Neural progenitor cell (in vitro differentiated cells): ENCODE measurements around the gene STIM1. TPM values are rescaled to one million over a fixed set of nuclear protein-coding genes. Genes with fewer than 3 reads are reported as not detected.

Experiments used
- DNase-seq: peaks from one replicate; pipeline ENCODE4 v3.0.0-alpha.2; 2016; ENCODE audit warnings: low spot score
- H2AFZ ChIP-seq: fragments of 200-600 bp; sonication (generic); replicated peaks from 2 replicates; pipeline ENCODE4 v1.6.1; 2016; ENCODE audit warnings: antibody characterized with exemption
- H3F3A ChIP-seq: fragments of 200-600 bp; sonication (generic); 2 replicates; pipeline ENCODE4 v1.6.1; 2016; ENCODE audit warnings: antibody characterized with exemption, low read depth
- H3K27ac ChIP-seq: fragments of 200-600 bp; sonication (generic); 2 replicates; pipeline ENCODE4 v1.5.1; 2016; ENCODE audit warnings: mild to moderate bottlenecking
- H3K27me3 ChIP-seq: fragments of 200-600 bp; sonication (generic); 2 replicates; pipeline ENCODE4 v1.6.1; 2016; ENCODE audit warnings: mild to moderate bottlenecking, moderate library complexity
- H3K36me3 ChIP-seq: fragments of 200-600 bp; sonication (generic); 2 replicates; pipeline ENCODE4 v1.5.1; 2016
- H3K4me1 ChIP-seq: fragments of 200-600 bp; sonication (generic); 2 replicates; pipeline ENCODE4 v1.6.1; 2016; ENCODE audit warnings: mixed run types
- H3K4me2 ChIP-seq: fragments of 200-600 bp; sonication (generic); 2 replicates; pipeline ENCODE4 v1.6.1; 2016
- H3K4me3 ChIP-seq: fragments of 200-600 bp; sonication (generic); 2 replicates; pipeline ENCODE4 v1.5.1; 2016
- H3K79me2 ChIP-seq: fragments of 200-600 bp; sonication (generic); 2 replicates; pipeline ENCODE4 v1.6.1; 2016; ENCODE audit warnings: low read depth
- H3K9ac ChIP-seq: fragments of 200-600 bp; sonication (generic); 2 replicates; pipeline ENCODE4 v1.6.1; 2016
- H3K9me3 ChIP-seq: fragments of 200-600 bp; sonication (generic); 2 replicates; pipeline ENCODE4 v1.5.1; 2016; ENCODE audit warnings: low read depth
- H4K20me1 ChIP-seq: fragments of 200-600 bp; sonication (generic); 2 replicates; pipeline ENCODE4 v1.6.1; 2016; ENCODE audit warnings: low read depth
- H3K27ac Mint-ChIP-seq: 3 replicates; pipeline ENCODE4 v1.8.0; 2021; ENCODE audit warnings: mixed read lengths
- H3K27me3 Mint-ChIP-seq: 2 replicates; pipeline ENCODE4 v1.8.0; 2022; ENCODE audit warnings: low read depth, mild to moderate bottlenecking, inconsistent platforms, moderate library complexity, mixed read lengths; ENCODE audit not compliant: insufficient read depth
- H3K36me3 Mint-ChIP-seq: 3 replicates; pipeline ENCODE4 v1.8.0; 2021; ENCODE audit warnings: mixed read lengths
- H3K4me1 Mint-ChIP-seq: 3 replicates; pipeline ENCODE4 v1.8.0; 2021; ENCODE audit warnings: mixed read lengths
- H3K4me3 Mint-ChIP-seq: 3 replicates; pipeline ENCODE4 v1.8.0; 2021; ENCODE audit warnings: mild to moderate bottlenecking, moderate library complexity, mixed read lengths
- H3K9me3 Mint-ChIP-seq: 3 replicates; pipeline ENCODE4 v1.8.0; 2020; ENCODE audit warnings: mixed read lengths
- CTCF ChIP-seq: fragments of 200-600 bp; sonication (generic); IDR thresholded peaks from 2 replicates; pipeline ENCODE4 v1.5.1; 2017; ENCODE audit warnings: antibody characterized with exemption, mild to moderate bottlenecking
- EZH2 ChIP-seq: fragments of 200-600 bp; sonication (generic); IDR thresholded peaks from 2 replicates; pipeline ENCODE4 v1.6.1; 2017; ENCODE audit warnings: antibody characterized with exemption, mild to moderate bottlenecking, moderate library complexity
- EZH2phosphoT487 ChIP-seq: fragments of 200-600 bp; sonication (generic); IDR thresholded peaks from 2 replicates; pipeline ENCODE4 v1.6.1; 2017; ENCODE audit warnings: antibody characterized with exemption
- total RNA-seq: library from RNA; depleted of rRNA; stranded (reverse); fragments of >200 nt; gene quantifications from 2 replicates; pipeline ENCODE4 v1.2.3, GENCODE V29; 2015; ENCODE audit warnings: low replicate concordance

STIM1 gene
- total RNA-seq, 1 donor from 2014 or later: 18.9 TPM

DNA sequence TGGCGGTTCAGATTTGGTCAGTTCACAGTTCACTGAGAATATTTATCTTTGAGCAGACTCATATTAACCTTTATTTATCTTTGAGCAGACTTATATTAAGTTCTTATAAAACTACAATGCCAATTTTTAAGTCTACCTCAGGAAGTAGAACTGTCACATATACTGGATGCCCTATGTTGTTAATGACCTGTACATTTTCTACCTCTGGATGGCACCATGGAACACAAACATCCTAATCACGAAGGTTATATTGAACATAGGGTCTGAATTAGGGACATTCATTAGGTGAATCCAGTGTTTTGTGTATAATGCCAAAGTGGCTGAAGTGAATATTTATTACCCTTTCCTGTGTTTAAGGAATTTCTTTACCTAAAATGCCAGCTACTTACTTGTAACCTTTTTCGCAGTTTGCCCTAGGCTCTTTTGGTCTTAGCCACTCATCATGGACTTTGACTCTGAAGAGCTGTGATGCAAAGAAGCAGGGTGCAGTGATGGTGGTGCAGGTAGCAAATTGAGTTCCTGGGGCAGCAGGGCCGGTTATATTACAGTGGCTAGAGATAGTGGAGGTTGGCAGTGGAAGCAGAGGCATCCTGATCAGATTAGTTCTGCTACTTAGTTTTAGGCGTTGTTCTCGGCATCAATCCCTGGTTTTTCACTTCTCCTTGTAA lies 71.8 kb downstream of the STIM1 start:
- H3K9ac ChIP-seq: no peak overlapping the region
- H3F3A ChIP-seq: no peaks in the 10 kb centered on the region
- no peak for DNase-seq
- Mint-ChIP-seq H3K27ac (no peak overlapping the region), H3K4me3 (no peak overlapping the region), H3K27me3 (peaks cover 1% of the 10 kb centered on the region), H3K4me1 (peaks cover 15% of the 10 kb centered on the region), H3K9me3 (peaks cover 3% of the 10 kb centered on the region), H3K36me3 (no peaks in the 10 kb centered on the region)
- H4K20me1 ChIP-seq: no peaks in the 10 kb centered on the region
- no peak overlapping the region for H3K4me3 ChIP-seq
- H3K9me3 ChIP-seq: no peaks in the 10 kb centered on the region
- no peaks in the 10 kb centered on the region for H3K4me1 ChIP-seq
- H3K79me2 ChIP-seq: no peaks in the 10 kb centered on the region
- no peak overlapping the region for H2AFZ ChIP-seq
- H3K27ac ChIP-seq: no peak overlapping the region
- TF ChIP-seq EZH2phosphoT487: no peak
- TF ChIP-seq EZH2: no peak
- TF ChIP-seq CTCF: no peak
- H3K4me2 ChIP-seq: no peak overlapping the region
- no peaks in the 10 kb centered on the region for H3K36me3 ChIP-seq
- no peaks in the 10 kb centered on the region for H3K27me3 ChIP-seq

DNA sequence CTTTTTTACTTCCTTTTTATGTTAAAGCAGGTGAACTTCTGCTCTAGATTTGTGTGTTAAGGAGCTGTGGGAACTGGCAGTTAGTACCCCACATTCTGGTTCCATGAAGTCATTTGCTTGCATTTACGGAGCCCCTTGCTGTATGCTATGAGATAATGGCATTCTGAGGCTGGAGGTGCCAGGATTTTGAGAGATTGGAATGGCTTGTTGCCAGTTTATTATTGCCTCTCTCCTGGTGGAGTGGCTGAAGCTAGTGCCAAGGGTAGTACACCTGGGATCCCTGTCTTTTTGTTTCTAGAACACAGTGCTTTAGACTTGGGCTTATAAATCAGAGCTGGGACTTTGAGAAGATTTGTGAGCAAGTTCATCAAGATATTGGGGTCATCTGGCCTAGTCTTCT lies 73.8 kb downstream of the STIM1 start:
- TF ChIP-seq EZH2 (no peak), CTCF (no peak), EZH2phosphoT487 (no peak)
- Mint-ChIP-seq H3K4me3 (no peak overlapping the region), H3K36me3 (no peaks in the 10 kb centered on the region), H3K4me1 (peaks cover 15% of the 10 kb centered on the region), H3K27me3 (peaks cover 2% of the 10 kb centered on the region), H3K9me3 (no peaks in the 10 kb centered on the region), H3K27ac (no peak overlapping the region)
- no peak for DNase-seq
- no peak overlapping the region for H3K4me2 ChIP-seq
- no peak overlapping the region for H3K4me3 ChIP-seq
- H2AFZ ChIP-seq: no peak overlapping the region
- no peaks in the 10 kb centered on the region for H3K27me3 ChIP-seq
- H3K36me3 ChIP-seq: no peaks in the 10 kb centered on the region
- no peak overlapping the region for H3K27ac ChIP-seq
- H3K9me3 ChIP-seq: no peaks in the 10 kb centered on the region
- no peaks in the 10 kb centered on the region for H3F3A ChIP-seq
- H3K4me1 ChIP-seq: no peaks in the 10 kb centered on the region
- H3K9ac ChIP-seq: no peak overlapping the region
- no peaks in the 10 kb centered on the region for H3K79me2 ChIP-seq
- H4K20me1 ChIP-seq: no peaks in the 10 kb centered on the region

DNA sequence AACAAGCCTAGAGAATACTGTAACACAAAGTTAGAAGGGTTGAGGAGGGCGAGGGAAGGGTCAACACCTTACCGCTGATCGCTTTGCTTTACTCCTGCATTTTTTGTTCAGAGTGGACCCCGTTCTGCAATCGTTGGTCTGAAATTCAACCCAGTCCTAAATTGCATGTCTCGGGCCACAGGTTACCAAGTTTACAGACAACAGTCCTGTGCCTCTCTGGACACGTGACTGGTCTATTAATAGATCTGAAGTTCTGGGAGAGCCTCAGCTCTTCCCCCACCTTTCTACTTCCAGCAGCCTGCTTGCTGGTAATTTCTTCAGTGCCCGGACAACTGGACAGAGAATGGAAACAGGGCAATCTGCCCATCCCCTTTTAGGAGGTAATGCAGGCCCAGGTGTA lies 74.2 kb downstream of the STIM1 start:
- Histone ChIP-seq H3K9me3 (no peaks in the 10 kb centered on the region), H3K27me3 (no peaks in the 10 kb centered on the region), H4K20me1 (no peaks in the 10 kb centered on the region), H3F3A (no peaks in the 10 kb centered on the region), H3K9ac (no peak overlapping the region), H3K36me3 (no peaks in the 10 kb centered on the region), H2AFZ (no peak overlapping the region), H3K4me2 (no peak overlapping the region), H3K4me1 (no peaks in the 10 kb centered on the region), H3K4me3 (no peak overlapping the region), H3K27ac (no peak overlapping the region), H3K79me2 (no peaks in the 10 kb centered on the region)
- Mint-ChIP-seq H3K27me3 (peaks cover 2% of the 10 kb centered on the region), H3K4me3 (no peak overlapping the region), H3K9me3 (no peaks in the 10 kb centered on the region), H3K36me3 (no peaks in the 10 kb centered on the region), H3K27ac (no peak overlapping the region), H3K4me1 (peaks cover 15% of the 10 kb centered on the region)
- no peak for DNase-seq
- TF ChIP-seq EZH2 (no peak), EZH2phosphoT487 (no peak), CTCF (no peak)
